Breast epithelium (tissue), 3 donors: ENCODE data around the gene PLPPR1.

ENCODE experiments used
- CTCF ChIP-seq, 3 donors: fragments of 450-650 bp; IDR thresholded peaks; one replicate each; pipeline ENCODE4 v1.5.1; 2016 to 2017; ENCODE audit warnings: antibody characterized with exemption in 3 of 3, mild to moderate bottlenecking in 3 of 3, moderate library complexity in 3 of 3
- POLR2A ChIP-seq: fragments of 450-650 bp; IDR thresholded peaks from one replicate; pipeline ENCODE4 v1.6.1; 2016; ENCODE audit warnings: antibody characterized with exemption, mild to moderate bottlenecking, moderate library complexity
- POLR2AphosphoS5 ChIP-seq, 3 donors: sonication (generic); formaldehyde crosslinking; IDR thresholded peaks; one replicate each; pipeline ENCODE4 v1.6.1; 2017; ENCODE audit warnings: antibody characterized with exemption in 3 of 3

DNA sequence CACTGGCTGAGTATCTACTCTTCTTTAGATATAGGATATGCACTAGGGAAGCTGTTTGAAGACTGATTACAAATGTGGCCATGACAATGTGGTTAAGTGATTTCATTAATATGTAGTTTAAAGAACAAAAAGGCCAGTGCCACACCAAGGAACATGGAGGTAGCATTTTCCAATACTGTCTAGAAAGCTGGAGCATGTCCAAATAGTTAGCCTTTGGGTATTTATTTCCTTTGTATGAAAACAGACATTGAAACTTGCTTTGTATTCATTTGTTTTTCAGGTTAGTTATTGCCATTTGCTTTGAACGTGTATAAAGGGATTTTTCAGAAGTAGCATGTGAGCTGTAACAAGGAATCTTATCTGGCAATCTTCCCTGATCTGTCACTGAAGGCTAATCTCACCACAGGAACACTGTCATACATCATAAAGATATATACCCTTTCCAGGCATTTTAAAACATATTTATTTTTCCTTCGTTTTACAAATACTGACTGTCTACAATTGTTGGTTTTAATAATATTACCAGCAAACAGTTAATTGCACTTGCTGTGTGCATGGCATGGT, 93.4 kb downstream of the PLPPR1 start:
- no peak for TF ChIP-seq CTCF (IDR thresholded peaks at IDR 0.05)
- TF ChIP-seq POLR2A, result no peak
- no peak for TF ChIP-seq POLR2AphosphoS5 (IDR thresholded peaks at IDR 0.05)
